Measurements from ENCODE around the gene ZNF317. TPM values are rescaled to one million over a fixed set of nuclear protein-coding genes. Genes with fewer than 3 reads are reported as not detected.

Gene ZNF317
- total and polyA plus RNA-seq, 2 of the 13 experiments (the other 11 are each of a cell fraction or from before 2014, with no cell fraction given): 14.0 to 27.9 TPM

DNA sequence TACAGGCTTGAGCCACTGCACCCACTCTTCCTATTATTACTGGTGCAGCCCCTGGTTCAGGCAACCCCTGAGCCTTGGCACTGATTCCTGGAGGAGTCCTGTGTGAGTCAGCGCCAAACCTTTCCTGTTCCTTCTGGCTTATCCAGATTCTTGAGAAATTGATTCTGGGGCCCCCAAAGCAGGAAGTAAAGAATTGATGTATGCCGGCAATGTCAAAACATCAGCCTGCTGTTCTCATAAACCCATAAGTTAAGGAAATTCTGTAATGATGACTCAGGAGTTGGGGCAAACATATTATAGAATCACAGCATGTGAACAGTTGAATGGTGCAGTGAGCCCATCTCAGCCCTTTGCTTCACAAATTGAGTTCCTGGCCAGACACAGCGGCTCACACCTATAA, 12.0 kb upstream of the ZNF317 start:
- FAIRE-seq (no peak), DNase-seq (ENCODE audit: low spot score) (no peak), ATAC-seq (no peak)
- WGBS (ENCODE audit: low lambda C conversion rate): 11% methylated on average over 3 of the region's 3 CpGs
- Histone ChIP-seq H3K4me3 (replicated peaks in 1 of 3; ENCODE audit: insufficient read depth in 1 of 3, low read depth in 2 of 3, low read length in 3 of 3) (no peak overlapping the region), H3K4me1 (ENCODE audit: insufficient read depth, low read length) (no peaks in the 10 kb centered on the region), H3K79me2 (ENCODE audit: insufficient read depth, low read length) (no peaks in the 10 kb centered on the region), H3K27ac (ENCODE audit: extremely low read length, insufficient read depth, low read length) (no peak overlapping the region), H2AFZ (ENCODE audit: low read length) (no peak overlapping the region), H3K4me2 (ENCODE audit: low read depth, low read length) (no peak overlapping the region), H3K27me3 (ENCODE audit: control insufficient read depth in 1 of 2, insufficient read depth in 2 of 2, low read length in 2 of 2) (no peaks in the 10 kb centered on the region; a peak in 1 of 5 replicates), H4K20me1 (ENCODE audit: insufficient read depth, low read length) (no peaks in the 10 kb centered on the region), H3K9ac (ENCODE audit: insufficient read depth, low read depth, low read length) (no peak overlapping the region), H3K36me3 (replicated peaks in 1 of 2; ENCODE audit: control insufficient read depth in 1 of 2, insufficient read depth in 2 of 2, low read length in 2 of 2) (no peaks in the 10 kb centered on the region), H3K9me3 (ENCODE audit: low read length) (no peaks in the 10 kb centered on the region)
- POLR2A ChIA-PET: no interaction called here
- intact Hi-C loops (cut with micrococcal nuclease; ENCODE audit: unreplicated experiment): no loop called here
- TF ChIP-seq KLF15 (CRISPR knock-in tag; IDR thresholded peaks at IDR 0.05; ENCODE audit: borderline replicate concordance) (no peak), ZNF564 (CRISPR knock-in tag; IDR thresholded peaks at IDR 0.05) (no peak), HMG20A (CRISPR knock-in tag; IDR thresholded peaks at IDR 0.05; ENCODE audit: borderline replicate concordance) (no peak), KAT8 (CRISPR knock-in tag; IDR thresholded peaks at IDR 0.05) (no peak), ZNF225 (CRISPR knock-in tag; IDR thresholded peaks at IDR 0.05) (no peak), SMAD3 (CRISPR knock-in tag; IDR thresholded peaks at IDR 0.05) (no peak), ZNF543 (CRISPR knock-in tag; IDR thresholded peaks at IDR 0.05) (no peak), ERF (CRISPR knock-in tag; IDR thresholded peaks at IDR 0.05) (no peak)
- TF ChIP-seq, protein P1, sequence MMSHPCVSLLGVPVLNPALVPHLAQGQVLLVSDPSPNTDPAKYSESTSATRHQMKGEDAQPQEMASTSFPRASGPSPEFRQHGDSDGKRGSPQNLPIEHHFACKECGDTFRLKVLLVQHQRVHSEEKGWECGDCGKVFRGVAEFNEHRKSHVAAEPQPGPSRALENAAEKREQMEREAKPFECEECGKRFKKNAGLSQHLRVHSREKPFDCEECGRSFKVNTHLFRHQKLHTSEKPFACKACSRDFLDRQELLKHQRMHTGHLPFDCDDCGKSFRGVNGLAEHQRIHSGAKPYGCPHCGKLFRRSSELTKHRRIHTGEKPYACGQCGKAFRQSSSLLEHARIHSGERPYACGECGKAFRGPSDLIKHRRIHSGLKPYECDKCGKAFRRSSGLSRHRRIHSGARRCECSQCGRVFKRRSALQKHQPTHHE (CRISPR knock-in tag; IDR thresholded peaks at IDR 0.05; ENCODE audit: borderline replicate concordance): no peak
- TF ChIP-seq, protein P2, sequence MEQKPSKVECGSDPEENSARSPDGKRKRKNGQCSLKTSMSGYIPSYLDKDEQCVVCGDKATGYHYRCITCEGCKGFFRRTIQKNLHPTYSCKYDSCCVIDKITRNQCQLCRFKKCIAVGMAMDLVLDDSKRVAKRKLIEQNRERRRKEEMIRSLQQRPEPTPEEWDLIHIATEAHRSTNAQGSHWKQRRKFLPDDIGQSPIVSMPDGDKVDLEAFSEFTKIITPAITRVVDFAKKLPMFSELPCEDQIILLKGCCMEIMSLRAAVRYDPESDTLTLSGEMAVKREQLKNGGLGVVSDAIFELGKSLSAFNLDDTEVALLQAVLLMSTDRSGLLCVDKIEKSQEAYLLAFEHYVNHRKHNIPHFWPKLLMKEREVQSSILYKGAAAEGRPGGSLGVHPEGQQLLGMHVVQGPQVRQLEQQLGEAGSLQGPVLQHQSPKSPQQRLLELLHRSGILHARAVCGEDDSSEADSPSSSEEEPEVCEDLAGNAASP (CRISPR knock-in tag; IDR thresholded peaks at IDR 0.05; ENCODE audit: borderline replicate concordance): no peak
- TF ChIP-seq, protein P3, sequence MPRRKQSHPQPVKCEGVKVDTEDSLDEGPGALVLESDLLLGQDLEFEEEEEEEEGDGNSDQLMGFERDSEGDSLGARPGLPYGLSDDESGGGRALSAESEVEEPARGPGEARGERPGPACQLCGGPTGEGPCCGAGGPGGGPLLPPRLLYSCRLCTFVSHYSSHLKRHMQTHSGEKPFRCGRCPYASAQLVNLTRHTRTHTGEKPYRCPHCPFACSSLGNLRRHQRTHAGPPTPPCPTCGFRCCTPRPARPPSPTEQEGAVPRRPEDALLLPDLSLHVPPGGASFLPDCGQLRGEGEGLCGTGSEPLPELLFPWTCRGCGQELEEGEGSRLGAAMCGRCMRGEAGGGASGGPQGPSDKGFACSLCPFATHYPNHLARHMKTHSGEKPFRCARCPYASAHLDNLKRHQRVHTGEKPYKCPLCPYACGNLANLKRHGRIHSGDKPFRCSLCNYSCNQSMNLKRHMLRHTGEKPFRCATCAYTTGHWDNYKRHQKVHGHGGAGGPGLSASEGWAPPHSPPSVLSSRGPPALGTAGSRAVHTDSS (CRISPR knock-in tag; conservative IDR thresholded peaks at IDR 0.05): no peak
- TF ChIP-seq, protein P4, sequence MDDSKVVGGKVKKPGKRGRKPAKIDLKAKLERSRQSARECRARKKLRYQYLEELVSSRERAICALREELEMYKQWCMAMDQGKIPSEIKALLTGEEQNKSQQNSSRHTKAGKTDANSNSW (CRISPR knock-in tag; IDR thresholded peaks at IDR 0.05; ENCODE audit: borderline replicate concordance): no peak
- in situ Hi-C loops (cut with HindIII; ENCODE audit: extremely low pct_ligation_motif_present, low pct_unique_long_range_greater_than_20kb): loop anchor here (25.0 kb wide), 1 partner anchor 659 kb away; no protein-coding TSS in a partner anchor
- CTCF ChIA-PET (ENCODE audit: low intra/inter-chr PET ratio, low total read pairs): no interaction called here
- no TSS peak for BruUV-seq (replicated peaks)

Data from HepG2 (cell line).